ENCODE results near the gene E4F1. TPM values are rescaled to one million over a fixed set of nuclear protein-coding genes. Genes with fewer than 3 reads are reported as not detected.

Gene E4F1
- total and polyA plus RNA-seq, 2 of the 13 experiments (the other 11 are each of a cell fraction or from before 2014, with no cell fraction given): 13.8 to 19.5 TPM

DNA sequence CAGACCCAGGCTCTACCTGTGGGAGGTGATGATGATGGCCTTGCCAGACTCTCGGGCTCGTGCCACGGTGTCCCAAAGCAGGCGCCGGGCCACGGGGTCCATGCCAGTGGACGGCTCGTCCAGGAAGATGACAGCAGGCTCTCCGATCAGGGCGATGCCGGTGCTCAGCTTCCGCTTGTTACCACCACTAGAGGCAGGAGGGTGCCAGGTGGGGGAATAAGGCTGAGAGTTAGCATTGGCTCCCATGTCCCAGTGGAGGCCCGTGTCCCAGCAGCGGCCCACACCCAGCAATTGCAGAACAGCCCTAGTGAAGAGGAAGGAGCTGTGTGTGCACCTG lies 54.8 kb downstream of the E4F1 start:
- H3K27me3 ChIP-seq (ENCODE audit: control insufficient read depth in 1 of 2, insufficient read depth in 2 of 2, low read length in 2 of 2): peaks cover 24 to 68% of the 10 kb centered on the region in 2 experiments
- H3K4me3 ChIP-seq (replicated peaks in 1 of 3; ENCODE audit: insufficient read depth in 1 of 3, low read depth in 2 of 3, low read length in 3 of 3): no peak overlapping the region
- H3K9ac ChIP-seq (ENCODE audit: insufficient read depth, low read depth, low read length): no peak overlapping the region
- peak; percentile 80 for ATAC-seq
- H3K4me2 ChIP-seq (ENCODE audit: low read depth, low read length): peak overlapping the region; percentile 23; the same call in 1 of the 2 replicates
- no peaks in the 10 kb centered on the region for H3K9me3 ChIP-seq (ENCODE audit: low read length)
- BruUV-seq (replicated peaks): no TSS peak
- H3K27ac ChIP-seq (ENCODE audit: extremely low read length, insufficient read depth, low read length): no peak overlapping the region
- intact Hi-C loops (cut with micrococcal nuclease; ENCODE audit: unreplicated experiment) (no loop called here), in situ Hi-C loops (cut with HindIII; ENCODE audit: extremely low pct_ligation_motif_present, low pct_unique_long_range_greater_than_20kb) (no loop called here)
- CTCF ChIA-PET (ENCODE audit: low intra/inter-chr PET ratio, low total read pairs): no interaction called here
- no peaks in the 10 kb centered on the region for H4K20me1 ChIP-seq (ENCODE audit: insufficient read depth, low read length)
- H3K36me3 ChIP-seq (replicated peaks in 1 of 2; ENCODE audit: control insufficient read depth in 1 of 2, insufficient read depth in 2 of 2, low read length in 2 of 2): no peaks in the 10 kb centered on the region
- WGBS (ENCODE audit: low lambda C conversion rate): 5% methylated on average over 4 of the region's 14 CpGs
- peaks cover 27% of the 10 kb centered on the region; the same call in 1 of the 2 replicates for H3K4me1 ChIP-seq (ENCODE audit: insufficient read depth, low read length)
- no peak overlapping the region for H2AFZ ChIP-seq (ENCODE audit: low read length)
- no peak for FAIRE-seq
- peak; percentile 18 for DNase-seq (ENCODE audit: low spot score)
- H3K79me2 ChIP-seq (ENCODE audit: insufficient read depth, low read length): no peaks in the 10 kb centered on the region
- POLR2A ChIA-PET: interaction anchor here (1.5 kb wide), 1 partner anchor 26 kb away, joined by 4 read pairs; the partner anchor contains the start of gene ECI1
- TF ChIP-seq, protein P1, sequence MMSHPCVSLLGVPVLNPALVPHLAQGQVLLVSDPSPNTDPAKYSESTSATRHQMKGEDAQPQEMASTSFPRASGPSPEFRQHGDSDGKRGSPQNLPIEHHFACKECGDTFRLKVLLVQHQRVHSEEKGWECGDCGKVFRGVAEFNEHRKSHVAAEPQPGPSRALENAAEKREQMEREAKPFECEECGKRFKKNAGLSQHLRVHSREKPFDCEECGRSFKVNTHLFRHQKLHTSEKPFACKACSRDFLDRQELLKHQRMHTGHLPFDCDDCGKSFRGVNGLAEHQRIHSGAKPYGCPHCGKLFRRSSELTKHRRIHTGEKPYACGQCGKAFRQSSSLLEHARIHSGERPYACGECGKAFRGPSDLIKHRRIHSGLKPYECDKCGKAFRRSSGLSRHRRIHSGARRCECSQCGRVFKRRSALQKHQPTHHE (CRISPR knock-in tag; IDR thresholded peaks at IDR 0.05; ENCODE audit: borderline replicate concordance): no peak
- no peak for TF ChIP-seq GTF3A (CRISPR knock-in tag; conservative IDR thresholded peaks at IDR 0.05)
- TF ChIP-seq KDM3A (CRISPR knock-in tag; IDR thresholded peaks at IDR 0.05; ENCODE audit: low read depth): no peak
- TF ChIP-seq TBX3 (IDR thresholded peaks at IDR 0.05; ENCODE audit: borderline replicate concordance): no peak
- TF ChIP-seq, protein P2, sequence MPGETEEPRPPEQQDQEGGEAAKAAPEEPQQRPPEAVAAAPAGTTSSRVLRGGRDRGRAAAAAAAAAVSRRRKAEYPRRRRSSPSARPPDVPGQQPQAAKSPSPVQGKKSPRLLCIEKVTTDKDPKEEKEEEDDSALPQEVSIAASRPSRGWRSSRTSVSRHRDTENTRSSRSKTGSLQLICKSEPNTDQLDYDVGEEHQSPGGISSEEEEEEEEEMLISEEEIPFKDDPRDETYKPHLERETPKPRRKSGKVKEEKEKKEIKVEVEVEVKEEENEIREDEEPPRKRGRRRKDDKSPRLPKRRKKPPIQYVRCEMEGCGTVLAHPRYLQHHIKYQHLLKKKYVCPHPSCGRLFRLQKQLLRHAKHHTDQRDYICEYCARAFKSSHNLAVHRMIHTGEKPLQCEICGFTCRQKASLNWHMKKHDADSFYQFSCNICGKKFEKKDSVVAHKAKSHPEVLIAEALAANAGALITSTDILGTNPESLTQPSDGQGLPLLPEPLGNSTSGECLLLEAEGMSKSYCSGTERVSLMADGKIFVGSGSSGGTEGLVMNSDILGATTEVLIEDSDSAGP (CRISPR knock-in tag; IDR thresholded peaks at IDR 0.05; ENCODE audit: borderline replicate concordance): peak; percentile 22; the same call in 1 of the 2 replicates
- TF ChIP-seq RFX1 (IDR thresholded peaks at IDR 0.05): no peak
- TF ChIP-seq ZNF263 (CRISPR knock-in tag; IDR thresholded peaks at IDR 0.05): no peak
- 0 out of 2 replicates have a peak, but pooled peaks have one; percentile 22 for TF ChIP-seq RAD21 (CRISPR knock-in tag; IDR thresholded peaks at IDR 0.05)
- no peak for TF ChIP-seq SRSF4 (IDR thresholded peaks at IDR 0.05; ENCODE audit: low read depth, low read length, poor library complexity, severe bottlenecking)
- TF ChIP-seq, protein P3, sequence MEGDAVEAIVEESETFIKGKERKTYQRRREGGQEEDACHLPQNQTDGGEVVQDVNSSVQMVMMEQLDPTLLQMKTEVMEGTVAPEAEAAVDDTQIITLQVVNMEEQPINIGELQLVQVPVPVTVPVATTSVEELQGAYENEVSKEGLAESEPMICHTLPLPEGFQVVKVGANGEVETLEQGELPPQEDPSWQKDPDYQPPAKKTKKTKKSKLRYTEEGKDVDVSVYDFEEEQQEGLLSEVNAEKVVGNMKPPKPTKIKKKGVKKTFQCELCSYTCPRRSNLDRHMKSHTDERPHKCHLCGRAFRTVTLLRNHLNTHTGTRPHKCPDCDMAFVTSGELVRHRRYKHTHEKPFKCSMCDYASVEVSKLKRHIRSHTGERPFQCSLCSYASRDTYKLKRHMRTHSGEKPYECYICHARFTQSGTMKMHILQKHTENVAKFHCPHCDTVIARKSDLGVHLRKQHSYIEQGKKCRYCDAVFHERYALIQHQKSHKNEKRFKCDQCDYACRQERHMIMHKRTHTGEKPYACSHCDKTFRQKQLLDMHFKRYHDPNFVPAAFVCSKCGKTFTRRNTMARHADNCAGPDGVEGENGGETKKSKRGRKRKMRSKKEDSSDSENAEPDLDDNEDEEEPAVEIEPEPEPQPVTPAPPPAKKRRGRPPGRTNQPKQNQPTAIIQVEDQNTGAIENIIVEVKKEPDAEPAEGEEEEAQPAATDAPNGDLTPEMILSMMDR (CRISPR knock-in tag; IDR thresholded peaks at IDR 0.05): peak; percentile 33; the same call in 1 of the 2 replicates
- no peak for TF ChIP-seq KMT2B (CRISPR knock-in tag; IDR thresholded peaks at IDR 0.05)
- no peak for TF ChIP-seq NFKBIZ (CRISPR knock-in tag; IDR thresholded peaks at IDR 0.05)
- TF ChIP-seq MIXL1 (CRISPR knock-in tag; IDR thresholded peaks at IDR 0.05): no peak
- TF ChIP-seq FOSL2 (CRISPR knock-in tag; IDR thresholded peaks at IDR 0.05): no peak
- TF ChIP-seq, protein P4, sequence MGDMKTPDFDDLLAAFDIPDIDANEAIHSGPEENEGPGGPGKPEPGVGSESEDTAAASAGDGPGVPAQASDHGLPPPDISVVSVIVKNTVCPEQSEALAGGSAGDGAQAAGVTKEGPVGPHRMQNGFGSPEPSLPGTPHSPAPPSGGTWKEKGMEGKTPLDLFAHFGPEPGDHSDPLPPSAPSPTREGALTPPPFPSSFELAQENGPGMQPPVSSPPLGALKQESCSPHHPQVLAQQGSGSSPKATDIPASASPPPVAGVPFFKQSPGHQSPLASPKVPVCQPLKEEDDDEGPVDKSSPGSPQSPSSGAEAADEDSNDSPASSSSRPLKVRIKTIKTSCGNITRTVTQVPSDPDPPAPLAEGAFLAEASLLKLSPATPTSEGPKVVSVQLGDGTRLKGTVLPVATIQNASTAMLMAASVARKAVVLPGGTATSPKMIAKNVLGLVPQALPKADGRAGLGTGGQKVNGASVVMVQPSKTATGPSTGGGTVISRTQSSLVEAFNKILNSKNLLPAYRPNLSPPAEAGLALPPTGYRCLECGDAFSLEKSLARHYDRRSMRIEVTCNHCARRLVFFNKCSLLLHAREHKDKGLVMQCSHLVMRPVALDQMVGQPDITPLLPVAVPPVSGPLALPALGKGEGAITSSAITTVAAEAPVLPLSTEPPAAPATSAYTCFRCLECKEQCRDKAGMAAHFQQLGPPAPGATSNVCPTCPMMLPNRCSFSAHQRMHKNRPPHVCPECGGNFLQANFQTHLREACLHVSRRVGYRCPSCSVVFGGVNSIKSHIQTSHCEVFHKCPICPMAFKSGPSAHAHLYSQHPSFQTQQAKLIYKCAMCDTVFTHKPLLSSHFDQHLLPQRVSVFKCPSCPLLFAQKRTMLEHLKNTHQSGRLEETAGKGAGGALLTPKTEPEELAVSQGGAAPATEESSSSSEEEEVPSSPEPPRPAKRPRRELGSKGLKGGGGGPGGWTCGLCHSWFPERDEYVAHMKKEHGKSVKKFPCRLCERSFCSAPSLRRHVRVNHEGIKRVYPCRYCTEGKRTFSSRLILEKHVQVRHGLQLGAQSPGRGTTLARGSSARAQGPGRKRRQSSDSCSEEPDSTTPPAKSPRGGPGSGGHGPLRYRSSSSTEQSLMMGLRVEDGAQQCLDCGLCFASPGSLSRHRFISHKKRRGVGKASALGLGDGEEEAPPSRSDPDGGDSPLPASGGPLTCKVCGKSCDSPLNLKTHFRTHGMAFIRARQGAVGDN (CRISPR knock-in tag; IDR thresholded peaks at IDR 0.05): no peak
